ENCODE data around the gene GPHN.

Gene GPHN

GRCh38 chr14:66603945-66604344, 96.0 kb downstream of the GPHN start:
- DNase-seq = no peak

- peak; percentile 15 for DNase-seq
Observed at GRCh38 chr14:66606826-66607225, 98.9 kb downstream of the GPHN start.

GRCh38 chr14:66610154-66610563, 102.2 kb downstream of the GPHN start:
- DNase-seq = no peak

- no peak for DNase-seq
Observed at GRCh38 chr14:66613344-66613743, 105.4 kb downstream of the GPHN start.

GRCh38 chr14:66619952-66620351, 112.0 kb downstream of the GPHN start:
- no peak for DNase-seq

- no peak for DNase-seq
Observed at GRCh38 chr14:66623838-66624237, 115.9 kb downstream of the GPHN start.

GRCh38 chr14:66624336-66624937, 116.5 kb downstream of the GPHN start:
- DNase-seq = peak; percentile 39

GRCh38 chr14:66628636-66629035, 120.7 kb downstream of the GPHN start:
- no peak for DNase-seq

GRCh38 chr14:66629499-66629898, 121.6 kb downstream of the GPHN start:
- no peak for DNase-seq

- no peak for DNase-seq
Observed at GRCh38 chr14:66634876-66635275, 126.9 kb downstream of the GPHN start.

- no peak for DNase-seq
Observed at GRCh38 chr14:66635435-66635834, 127.5 kb downstream of the GPHN start.

GRCh38 chr14:66636240-66636639, 128.3 kb downstream of the GPHN start:
- DNase-seq = no peak

GRCh38 chr14:66638689-66639088, 130.7 kb downstream of the GPHN start:
- DNase-seq = no peak

- no peak for DNase-seq
Observed at GRCh38 chr14:66641861-66642635, 134.1 kb downstream of the GPHN start.

- DNase-seq = no peak
Observed at GRCh38 chr14:66643344-66643743, 135.4 kb downstream of the GPHN start.

- no peak for DNase-seq
Observed at GRCh38 chr14:66645716-66646115, 137.8 kb downstream of the GPHN start.

- DNase-seq = no peak
Observed at GRCh38 chr14:66649498-66649897, 141.6 kb downstream of the GPHN start.

GRCh38 chr14:66650491-66650911, 142.6 kb downstream of the GPHN start:
- no peak for DNase-seq

- no peak for DNase-seq
Observed at GRCh38 chr14:66651536-66652220, 143.7 kb downstream of the GPHN start.

GRCh38 chr14:66652525-66653106, 144.7 kb downstream of the GPHN start:
- DNase-seq = no peak

GRCh38 chr14:66657780-66658179, 149.8 kb downstream of the GPHN start:
- no peak for DNase-seq

- no peak for DNase-seq
Observed at GRCh38 chr14:66662374-66662773, 154.4 kb downstream of the GPHN start.

- DNase-seq = no peak
Observed at GRCh38 chr14:66677780-66678179, 169.8 kb downstream of the GPHN start.

GRCh38 chr14:66680216-66680615, 172.3 kb downstream of the GPHN start:
- no peak for DNase-seq
